ENCODE results near the gene FNDC11.

Gene FNDC11

GRCh38 chr20:63572071-63572787, 18.3 kb downstream of the FNDC11 start:
- H3K9me3 Mint-ChIP-seq = no peaks in the 10 kb centered on the region
- H3K4me1 Mint-ChIP-seq = peaks cover 20% of the 10 kb centered on the region
- ATAC-seq (replicated peaks; ENCODE audit: extremely low read depth, poor library complexity, severe bottlenecking) (no peak), DNase-seq (ENCODE audit: low spot score in 2 of 2) (no peak)
- H3K4me3 Mint-ChIP-seq = peak overlapping the region; percentile 84
- no peaks in the 10 kb centered on the region for H3K27me3 Mint-ChIP-seq
- H3K27ac Mint-ChIP-seq (ENCODE audit: low read depth) = no peak overlapping the region
- H3K36me3 Mint-ChIP-seq (ENCODE audit: insufficient read depth) = peaks cover 7% of the 10 kb centered on the region

GRCh38 chr20:63572788-63573646, 19.1 kb downstream of the FNDC11 start:
- Mint-ChIP-seq H3K27me3 (no peaks in the 10 kb centered on the region), H3K9me3 (no peaks in the 10 kb centered on the region), H3K36me3 (ENCODE audit: insufficient read depth) (peaks cover 3% of the 10 kb centered on the region), H3K27ac (ENCODE audit: low read depth) (peak overlapping the region; percentile 92), H3K4me3 (peak overlapping the region; percentile 84), H3K4me1 (peaks cover 12% of the 10 kb centered on the region)
- DNase-seq (ENCODE audit: low spot score in 2 of 2) (no peak), ATAC-seq (replicated peaks; ENCODE audit: extremely low read depth, poor library complexity, severe bottlenecking) (no peak)

DNA sequence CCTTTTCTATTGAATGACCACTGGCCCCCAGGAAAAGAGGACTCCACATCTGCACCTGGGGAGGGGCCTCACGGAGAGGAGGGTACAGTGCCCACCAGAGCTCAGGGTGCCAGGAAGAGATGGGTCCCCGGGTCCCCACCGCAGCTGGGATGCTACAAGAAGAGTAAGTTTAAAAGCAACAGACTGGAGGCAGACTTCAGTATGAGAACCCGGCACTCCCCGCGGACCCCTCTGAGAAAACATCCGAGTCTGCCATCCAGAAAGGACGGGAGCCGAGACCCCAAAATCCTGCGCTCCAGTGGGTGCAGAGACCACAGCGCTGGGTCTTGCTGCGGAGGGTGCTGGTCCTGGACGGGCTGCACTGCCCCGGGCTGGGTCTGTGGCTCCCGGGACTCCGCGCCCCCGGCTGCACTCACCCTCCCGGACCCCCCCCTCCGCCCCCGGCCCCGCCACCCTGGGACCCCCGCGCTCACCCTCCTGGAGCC, 19.7 kb downstream of the FNDC11 start:
- Mint-ChIP-seq H3K4me1 (peaks cover 8% of the 10 kb centered on the region), H3K27me3 (no peaks in the 10 kb centered on the region), H3K4me3 (peak overlapping the region; percentile 84), H3K36me3 (ENCODE audit: insufficient read depth) (peaks cover 3% of the 10 kb centered on the region), H3K27ac (ENCODE audit: low read depth) (peak overlapping the region; percentile 92), H3K9me3 (no peaks in the 10 kb centered on the region)
- no peak for DNase-seq (ENCODE audit: low spot score in 2 of 2)
- peak; percentile 33 for ATAC-seq (replicated peaks; ENCODE audit: extremely low read depth, poor library complexity, severe bottlenecking)

- peak in 1 of 2 donors; percentile 40 for DNase-seq (ENCODE audit: low spot score in 2 of 2)
- Mint-ChIP-seq H3K9me3 (no peaks in the 10 kb centered on the region), H3K27me3 (no peaks in the 10 kb centered on the region), H3K36me3 (ENCODE audit: insufficient read depth) (no peaks in the 10 kb centered on the region), H3K4me1 (peaks cover 2% of the 10 kb centered on the region), H3K27ac (ENCODE audit: low read depth) (peak within 1 kb of the TSS; percentile 92), H3K4me3 (peak within 1 kb of the TSS; percentile 84)
- ATAC-seq (replicated peaks; ENCODE audit: extremely low read depth, poor library complexity, severe bottlenecking) = peak; percentile 96
These were observed 20.3 kb downstream of the FNDC11 start, which contains the start of gene HELZ2 for GRCh38 chr20:63574156-63574828. TSS of gene HELZ2 (minus strand) at chr20:63574239. CDS start at chr20:63572385, 1,854 bp downstream.

DNA sequence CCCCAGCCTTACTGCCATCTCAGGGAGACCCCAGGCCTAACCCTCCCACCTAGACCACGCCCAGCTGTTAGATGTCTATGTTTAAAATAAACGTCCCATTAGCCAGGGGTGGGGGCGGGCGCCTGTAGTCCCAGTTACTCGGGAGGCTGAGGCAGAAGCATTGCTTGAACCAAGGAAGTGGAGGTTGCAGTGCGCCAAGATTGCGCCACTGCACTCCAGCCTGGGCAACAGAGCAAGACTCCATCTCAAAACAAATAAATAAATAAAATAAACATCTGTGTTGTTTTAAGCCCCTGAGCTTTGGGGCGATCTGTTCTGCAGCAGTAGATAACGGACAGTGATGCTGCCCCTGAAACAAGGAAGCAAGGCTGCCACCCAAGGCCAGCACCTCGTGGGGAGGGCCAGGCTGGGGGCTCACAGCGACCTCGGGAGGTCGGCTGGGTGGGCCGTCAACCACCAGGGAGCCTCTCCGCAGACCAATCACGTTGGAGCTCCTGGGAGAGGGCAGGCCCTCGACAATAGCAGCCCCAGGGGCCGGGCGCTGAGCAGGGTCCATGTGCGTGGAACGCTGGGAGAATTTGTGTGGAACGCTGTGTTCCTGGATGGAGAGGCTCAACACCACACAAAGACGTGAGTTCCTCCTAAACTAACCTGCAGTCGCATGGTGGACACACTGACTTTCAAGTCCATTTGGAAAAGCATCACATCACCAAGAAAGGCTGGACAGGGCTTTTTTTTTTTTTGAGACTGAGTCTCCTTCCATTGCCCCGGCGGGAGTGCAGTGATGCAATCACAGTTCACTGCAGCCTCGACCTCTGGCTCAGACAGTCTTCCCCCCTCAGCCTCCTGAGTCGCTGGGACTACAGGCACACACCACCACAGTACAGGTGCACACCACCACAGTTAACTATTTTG, 21.1 kb downstream of the FNDC11 start:
- Mint-ChIP-seq H3K27me3 (no peaks in the 10 kb centered on the region), H3K27ac (ENCODE audit: low read depth) (no peak overlapping the region), H3K4me1 (no peaks in the 10 kb centered on the region), H3K36me3 (ENCODE audit: insufficient read depth) (no peaks in the 10 kb centered on the region), H3K4me3 (peak overlapping the region; percentile 84), H3K9me3 (no peaks in the 10 kb centered on the region)
- ATAC-seq (replicated peaks; ENCODE audit: extremely low read depth, poor library complexity, severe bottlenecking) (no peak), DNase-seq (ENCODE audit: low spot score in 2 of 2) (no peak)

- DNase-seq (ENCODE audit: low spot score in 2 of 2) = no peak
- H3K27ac Mint-ChIP-seq (ENCODE audit: low read depth) = no peak overlapping the region
- H3K4me1 Mint-ChIP-seq = no peaks in the 10 kb centered on the region
- H3K9me3 Mint-ChIP-seq = no peaks in the 10 kb centered on the region
- no peak for ATAC-seq (replicated peaks; ENCODE audit: extremely low read depth, poor library complexity, severe bottlenecking)
- H3K36me3 Mint-ChIP-seq (ENCODE audit: insufficient read depth) = no peaks in the 10 kb centered on the region
- no peaks in the 10 kb centered on the region for H3K27me3 Mint-ChIP-seq
- no peak overlapping the region for H3K4me3 Mint-ChIP-seq
These were observed 22.4 kb downstream of the FNDC11 start for GRCh38 chr20:63576311-63576710.

- no peaks in the 10 kb centered on the region for H3K4me1 Mint-ChIP-seq
- no peaks in the 10 kb centered on the region for H3K9me3 Mint-ChIP-seq
- no peak for ATAC-seq (replicated peaks; ENCODE audit: extremely low read depth, poor library complexity, severe bottlenecking)
- H3K4me3 Mint-ChIP-seq = no peak overlapping the region
- H3K27ac Mint-ChIP-seq (ENCODE audit: low read depth) = no peak overlapping the region
- H3K36me3 Mint-ChIP-seq (ENCODE audit: insufficient read depth) = no peaks in the 10 kb centered on the region
- no peaks in the 10 kb centered on the region for H3K27me3 Mint-ChIP-seq
- DNase-seq (ENCODE audit: low spot score in 2 of 2) = no peak
These were observed 23.4 kb downstream of the FNDC11 start for GRCh38 chr20:63577317-63577894.

- DNase-seq (ENCODE audit: low spot score in 2 of 2) = no peak
- H3K27me3 Mint-ChIP-seq = no peaks in the 10 kb centered on the region
- no peak overlapping the region for H3K4me3 Mint-ChIP-seq
- no peaks in the 10 kb centered on the region for H3K36me3 Mint-ChIP-seq (ENCODE audit: insufficient read depth)
- no peak for ATAC-seq (replicated peaks; ENCODE audit: extremely low read depth, poor library complexity, severe bottlenecking)
- no peak overlapping the region for H3K27ac Mint-ChIP-seq (ENCODE audit: low read depth)
- no peaks in the 10 kb centered on the region for H3K4me1 Mint-ChIP-seq
- H3K9me3 Mint-ChIP-seq = no peaks in the 10 kb centered on the region
These were observed 24.5 kb downstream of the FNDC11 start for GRCh38 chr20:63578224-63579016.

DNA sequence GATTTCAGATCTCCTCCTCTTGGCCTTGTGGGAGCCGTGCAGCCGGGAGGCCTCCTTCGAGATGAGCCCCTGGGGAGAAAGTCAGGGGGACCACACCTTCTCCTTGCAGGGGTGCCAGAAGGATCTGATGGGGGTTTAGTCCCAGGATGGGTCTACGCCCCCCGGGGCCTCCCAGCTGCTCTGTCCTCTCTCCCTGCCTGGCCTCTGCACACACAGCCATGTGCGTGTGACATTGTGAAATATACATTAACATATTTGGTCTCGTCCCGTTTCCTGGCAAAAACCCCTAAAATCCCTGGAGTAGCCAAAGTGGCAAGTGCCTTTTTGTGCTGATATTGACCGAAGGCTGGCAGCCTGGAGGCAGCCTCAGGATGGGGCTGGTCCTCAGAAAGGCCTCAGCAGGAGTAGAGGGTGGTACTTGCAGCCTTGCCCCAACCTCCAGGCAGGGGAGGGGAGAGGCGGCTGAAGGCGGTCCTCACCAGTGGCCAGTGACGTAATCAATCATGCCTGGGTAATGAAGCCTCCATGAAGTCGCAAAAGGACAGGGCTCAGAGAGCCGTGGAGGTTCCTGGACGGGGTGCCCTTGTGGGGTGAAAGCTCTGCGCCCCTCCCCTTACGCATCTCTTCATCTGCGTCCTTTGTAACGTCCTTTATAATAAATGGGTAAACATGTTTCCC, 25.2 kb downstream of the FNDC11 start:
- no peak for DNase-seq (ENCODE audit: low spot score in 2 of 2)
- H3K9me3 Mint-ChIP-seq = no peaks in the 10 kb centered on the region
- H3K27ac Mint-ChIP-seq (ENCODE audit: low read depth) = no peak overlapping the region
- no peak overlapping the region for H3K4me3 Mint-ChIP-seq
- H3K4me1 Mint-ChIP-seq = no peaks in the 10 kb centered on the region
- no peaks in the 10 kb centered on the region for H3K27me3 Mint-ChIP-seq
- H3K36me3 Mint-ChIP-seq (ENCODE audit: insufficient read depth) = no peaks in the 10 kb centered on the region
- ATAC-seq (replicated peaks; ENCODE audit: extremely low read depth, poor library complexity, severe bottlenecking) = no peak

DNA sequence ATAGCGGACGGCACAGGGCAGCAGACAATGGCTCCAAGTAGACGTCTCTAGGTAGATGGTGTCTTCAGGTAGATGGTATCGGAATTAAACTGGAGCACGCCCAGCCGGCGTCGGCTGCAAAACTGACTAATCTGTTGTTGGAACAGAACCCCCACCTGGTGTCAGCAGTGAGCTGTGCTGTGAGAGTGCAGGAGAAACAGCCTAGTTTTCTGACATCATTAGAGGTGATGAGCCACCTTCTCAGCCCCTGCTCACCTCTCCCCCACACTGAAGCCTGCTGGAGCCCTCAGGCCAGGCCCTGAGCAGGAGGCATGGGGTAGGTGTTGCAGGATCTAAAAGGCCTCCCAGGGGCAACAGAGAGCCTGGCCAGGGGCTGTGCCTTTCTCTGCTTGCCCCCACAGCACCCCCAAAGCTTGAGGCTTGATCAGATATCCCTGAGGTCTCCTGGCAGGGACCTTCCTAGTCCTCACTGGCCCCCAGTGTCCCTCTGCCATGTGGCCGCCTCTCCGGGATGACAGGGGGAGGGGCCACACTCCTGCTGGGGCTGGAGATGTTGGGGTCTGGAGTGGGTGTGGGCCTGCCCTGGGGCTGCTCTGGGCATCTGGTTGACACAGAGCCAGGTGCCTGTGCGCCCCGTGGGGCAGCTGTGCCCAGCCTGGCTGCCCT, 27.0 kb downstream of the FNDC11 start:
- no peak overlapping the region for H3K4me3 Mint-ChIP-seq
- H3K9me3 Mint-ChIP-seq = no peaks in the 10 kb centered on the region
- no peaks in the 10 kb centered on the region for H3K4me1 Mint-ChIP-seq
- DNase-seq (ENCODE audit: low spot score in 2 of 2) = peak; percentile 45 to 62
- H3K27me3 Mint-ChIP-seq = no peaks in the 10 kb centered on the region
- H3K36me3 Mint-ChIP-seq (ENCODE audit: insufficient read depth) = no peaks in the 10 kb centered on the region
- peak; percentile 97 for ATAC-seq (replicated peaks; ENCODE audit: extremely low read depth, poor library complexity, severe bottlenecking)
- no peak overlapping the region for H3K27ac Mint-ChIP-seq (ENCODE audit: low read depth)
